Measurements from ENCODE around the gene NKX6-2.
"Not testable (repeated sequence)": the region's sequence is repeated elsewhere in the genome, so short reads cannot be mapped to it uniquely, and the experiment has no call there.

NKX6-2 gene

DNA sequence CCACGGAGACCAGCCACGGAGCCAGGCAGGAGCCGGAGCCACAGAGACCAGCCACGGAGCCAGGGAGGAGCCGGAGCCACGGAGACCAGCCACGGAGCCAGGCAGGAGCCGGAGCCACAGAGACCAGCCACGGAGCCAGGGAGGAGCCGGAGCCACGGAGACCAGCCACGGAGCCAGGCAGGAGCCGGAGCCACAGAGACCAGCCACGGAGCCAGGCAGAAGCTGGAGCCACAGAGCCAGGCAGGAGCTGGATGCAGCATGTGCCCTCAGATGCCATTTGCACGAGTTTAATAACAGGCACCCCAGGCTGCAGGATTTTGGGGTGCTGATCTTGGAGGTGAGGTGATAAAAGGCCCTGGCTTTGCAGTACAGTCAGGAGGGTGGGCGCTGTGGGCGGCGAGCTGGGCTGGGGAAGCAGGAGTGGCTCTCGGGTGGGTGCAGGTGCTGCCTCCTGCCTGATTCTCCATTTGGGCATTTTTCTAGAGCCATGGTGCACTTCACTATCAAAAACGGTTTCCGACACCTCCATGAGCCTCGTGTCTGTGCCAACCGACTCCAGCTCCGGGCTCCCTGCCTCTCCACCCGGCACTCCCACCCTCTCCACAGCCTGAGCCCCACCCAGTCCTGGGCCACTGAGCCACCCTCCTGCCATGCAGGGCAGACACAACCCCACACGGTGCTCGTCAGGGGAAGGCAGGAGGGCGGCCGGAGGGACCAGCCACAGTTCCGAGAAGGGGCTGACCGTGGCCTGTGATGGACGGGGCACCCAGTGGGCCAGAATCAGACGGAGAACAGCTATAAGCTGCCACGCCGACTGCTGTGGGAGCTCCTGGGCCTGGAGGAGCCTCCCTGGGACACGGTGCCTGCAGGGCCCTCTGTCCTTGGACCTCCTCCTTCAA lies 40.8 kb upstream of the NKX6-2 start:
- no peak overlapping the region for H3K27ac ChIP-seq (ENCODE audit: extremely low read depth, low read depth, low read length)

DNA sequence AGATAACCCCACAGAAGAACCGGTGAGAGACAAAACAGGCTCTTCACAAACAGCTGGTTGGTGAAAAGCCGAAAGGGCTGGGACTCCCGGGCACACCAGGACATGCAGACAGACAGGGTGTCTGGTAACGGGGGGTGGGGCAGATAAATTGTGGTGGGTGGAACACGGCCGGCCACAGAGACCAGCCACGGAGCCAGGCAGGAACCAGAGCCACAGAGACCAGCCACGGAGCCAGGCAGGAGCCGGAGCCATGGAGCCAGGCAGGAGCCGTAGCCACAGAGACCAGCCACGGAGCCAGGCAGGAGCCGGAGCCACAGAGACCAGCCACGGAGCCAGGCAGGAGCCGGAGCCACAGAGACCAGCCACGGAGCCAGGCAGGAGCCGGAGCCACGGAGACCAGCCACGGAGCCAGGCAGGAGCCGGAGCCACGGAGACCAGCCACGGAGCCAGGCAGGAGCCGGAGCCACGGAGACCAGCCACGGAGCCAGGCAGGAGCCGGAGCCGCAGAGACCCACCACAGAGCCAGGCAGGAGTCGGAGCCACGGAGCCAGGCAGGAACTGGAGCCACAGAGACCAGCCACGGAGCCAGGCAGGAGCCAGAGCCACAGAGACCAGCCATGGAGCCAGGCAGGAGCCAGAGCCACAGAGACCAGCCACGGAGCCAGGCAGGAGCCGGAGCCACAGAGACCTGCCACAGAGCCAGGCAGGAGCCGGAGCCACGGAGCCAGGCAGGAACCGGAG lies 40.0 kb upstream of the NKX6-2 start:
- H3K27ac ChIP-seq (ENCODE audit: extremely low read depth, low read depth, low read length); H3K4me3 ChIP-seq (ENCODE audit: low read depth, low read length); CTCF ChIA-PET; POLR2A ChIA-PET; H3K36me3 ChIP-seq (ENCODE audit: control insufficient read depth in 2 of 2, insufficient read depth in 1 of 2, low read length in 2 of 2); H3K4me1 ChIP-seq (ENCODE audit: control insufficient read depth, insufficient read depth, low read length); H3K9me3 ChIP-seq (ENCODE audit: control insufficient read depth, insufficient read depth, low read depth, low read length): not testable (repeated sequence)

More for the DNA sequence above, 40.8 kb upstream of the NKX6-2 start:
- no peaks in the 10 kb centered on the region; the same call in 1 of the 2 replicates for H3K9me3 ChIP-seq (ENCODE audit: control insufficient read depth, insufficient read depth, low read depth, low read length)
- TF ChIP-seq ZNF19 (tag by site-specific recombination; IDR thresholded peaks at IDR 0.05; ENCODE audit: low read depth) (no peak), ZNF391 (tag by site-specific recombination; IDR thresholded peaks at IDR 0.05; ENCODE audit: borderline replicate concordance, low read depth) (no peak), ZNF701 (tag by site-specific recombination; IDR thresholded peaks at IDR 0.05) (no peak), BCL11A (tag by site-specific recombination; IDR thresholded peaks at IDR 0.05; ENCODE audit: low read depth) (no peak), ZNF132 (tag by site-specific recombination; IDR thresholded peaks at IDR 0.05; ENCODE audit: borderline replicate concordance) (no peak), ZBTB8A (tag by site-specific recombination; IDR thresholded peaks at IDR 0.05) (no peak), ZNF394 (tag by site-specific recombination; IDR thresholded peaks at IDR 0.05; ENCODE audit: borderline replicate concordance) (no peak), ZNF140 (tag by site-specific recombination; IDR thresholded peaks at IDR 0.05) (no peak), ZSCAN30 (tag by site-specific recombination; IDR thresholded peaks at IDR 0.05) (no peak), SP2 (tag by site-specific recombination; IDR thresholded peaks at IDR 0.05) (no peak), ZNF707 (tag by site-specific recombination; IDR thresholded peaks at IDR 0.05) (no peak), ZNF274 (IDR thresholded peaks at IDR 0.05; ENCODE audit: low read length) (no peak), ZNF274 (tag by site-specific recombination; IDR thresholded peaks at IDR 0.05; ENCODE audit: borderline replicate concordance) (no peak), ZNF239 (tag by site-specific recombination; IDR thresholded peaks at IDR 0.05) (no peak), KLF16 (tag by site-specific recombination; IDR thresholded peaks at IDR 0.05) (no peak)
- TF ChIP-seq, protein P1, sequence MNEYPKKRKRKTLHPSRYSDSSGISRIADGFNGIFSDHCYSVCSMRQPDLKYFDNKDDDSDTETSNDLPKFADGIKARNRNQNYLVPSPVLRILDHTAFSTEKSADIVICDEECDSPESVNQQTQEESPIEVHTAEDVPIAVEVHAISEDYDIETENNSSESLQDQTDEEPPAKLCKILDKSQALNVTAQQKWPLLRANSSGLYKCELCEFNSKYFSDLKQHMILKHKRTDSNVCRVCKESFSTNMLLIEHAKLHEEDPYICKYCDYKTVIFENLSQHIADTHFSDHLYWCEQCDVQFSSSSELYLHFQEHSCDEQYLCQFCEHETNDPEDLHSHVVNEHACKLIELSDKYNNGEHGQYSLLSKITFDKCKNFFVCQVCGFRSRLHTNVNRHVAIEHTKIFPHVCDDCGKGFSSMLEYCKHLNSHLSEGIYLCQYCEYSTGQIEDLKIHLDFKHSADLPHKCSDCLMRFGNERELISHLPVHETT (tag by site-specific recombination; IDR thresholded peaks at IDR 0.05), result no peak
- TF ChIP-seq, protein P2, sequence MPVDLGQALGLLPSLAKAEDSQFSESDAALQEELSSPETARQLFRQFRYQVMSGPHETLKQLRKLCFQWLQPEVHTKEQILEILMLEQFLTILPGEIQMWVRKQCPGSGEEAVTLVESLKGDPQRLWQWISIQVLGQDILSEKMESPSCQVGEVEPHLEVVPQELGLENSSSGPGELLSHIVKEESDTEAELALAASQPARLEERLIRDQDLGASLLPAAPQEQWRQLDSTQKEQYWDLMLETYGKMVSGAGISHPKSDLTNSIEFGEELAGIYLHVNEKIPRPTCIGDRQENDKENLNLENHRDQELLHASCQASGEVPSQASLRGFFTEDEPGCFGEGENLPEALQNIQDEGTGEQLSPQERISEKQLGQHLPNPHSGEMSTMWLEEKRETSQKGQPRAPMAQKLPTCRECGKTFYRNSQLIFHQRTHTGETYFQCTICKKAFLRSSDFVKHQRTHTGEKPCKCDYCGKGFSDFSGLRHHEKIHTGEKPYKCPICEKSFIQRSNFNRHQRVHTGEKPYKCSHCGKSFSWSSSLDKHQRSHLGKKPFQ (tag by site-specific recombination; IDR thresholded peaks at IDR 0.05), result no peak
- TF ChIP-seq, protein P3, sequence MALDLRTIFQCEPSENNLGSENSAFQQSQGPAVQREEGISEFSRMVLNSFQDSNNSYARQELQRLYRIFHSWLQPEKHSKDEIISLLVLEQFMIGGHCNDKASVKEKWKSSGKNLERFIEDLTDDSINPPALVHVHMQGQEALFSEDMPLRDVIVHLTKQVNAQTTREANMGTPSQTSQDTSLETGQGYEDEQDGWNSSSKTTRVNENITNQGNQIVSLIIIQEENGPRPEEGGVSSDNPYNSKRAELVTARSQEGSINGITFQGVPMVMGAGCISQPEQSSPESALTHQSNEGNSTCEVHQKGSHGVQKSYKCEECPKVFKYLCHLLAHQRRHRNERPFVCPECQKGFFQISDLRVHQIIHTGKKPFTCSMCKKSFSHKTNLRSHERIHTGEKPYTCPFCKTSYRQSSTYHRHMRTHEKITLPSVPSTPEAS (tag by site-specific recombination; IDR thresholded peaks at IDR 0.05), result no peak
- TF ChIP-seq, protein P4, sequence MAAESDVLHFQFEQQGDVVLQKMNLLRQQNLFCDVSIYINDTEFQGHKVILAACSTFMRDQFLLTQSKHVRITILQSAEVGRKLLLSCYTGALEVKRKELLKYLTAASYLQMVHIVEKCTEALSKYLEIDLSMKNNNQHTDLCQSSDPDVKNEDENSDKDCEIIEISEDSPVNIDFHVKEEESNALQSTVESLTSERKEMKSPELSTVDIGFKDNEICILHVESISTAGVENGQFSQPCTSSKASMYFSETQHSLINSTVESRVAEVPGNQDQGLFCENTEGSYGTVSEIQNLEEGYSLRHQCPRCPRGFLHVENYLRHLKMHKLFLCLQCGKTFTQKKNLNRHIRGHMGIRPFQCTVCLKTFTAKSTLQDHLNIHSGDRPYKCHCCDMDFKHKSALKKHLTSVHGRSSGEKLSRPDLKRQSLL (tag by site-specific recombination; IDR thresholded peaks at IDR 0.05), result no peak
- TF ChIP-seq, protein P5, sequence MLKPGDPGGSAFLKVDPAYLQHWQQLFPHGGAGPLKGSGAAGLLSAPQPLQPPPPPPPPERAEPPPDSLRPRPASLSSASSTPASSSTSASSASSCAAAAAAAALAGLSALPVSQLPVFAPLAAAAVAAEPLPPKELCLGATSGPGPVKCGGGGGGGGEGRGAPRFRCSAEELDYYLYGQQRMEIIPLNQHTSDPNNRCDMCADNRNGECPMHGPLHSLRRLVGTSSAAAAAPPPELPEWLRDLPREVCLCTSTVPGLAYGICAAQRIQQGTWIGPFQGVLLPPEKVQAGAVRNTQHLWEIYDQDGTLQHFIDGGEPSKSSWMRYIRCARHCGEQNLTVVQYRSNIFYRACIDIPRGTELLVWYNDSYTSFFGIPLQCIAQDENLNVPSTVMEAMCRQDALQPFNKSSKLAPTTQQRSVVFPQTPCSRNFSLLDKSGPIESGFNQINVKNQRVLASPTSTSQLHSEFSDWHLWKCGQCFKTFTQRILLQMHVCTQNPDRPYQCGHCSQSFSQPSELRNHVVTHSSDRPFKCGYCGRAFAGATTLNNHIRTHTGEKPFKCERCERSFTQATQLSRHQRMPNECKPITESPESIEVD (tag by site-specific recombination; IDR thresholded peaks at IDR 0.05), result no peak
- TF ChIP-seq, protein P6, sequence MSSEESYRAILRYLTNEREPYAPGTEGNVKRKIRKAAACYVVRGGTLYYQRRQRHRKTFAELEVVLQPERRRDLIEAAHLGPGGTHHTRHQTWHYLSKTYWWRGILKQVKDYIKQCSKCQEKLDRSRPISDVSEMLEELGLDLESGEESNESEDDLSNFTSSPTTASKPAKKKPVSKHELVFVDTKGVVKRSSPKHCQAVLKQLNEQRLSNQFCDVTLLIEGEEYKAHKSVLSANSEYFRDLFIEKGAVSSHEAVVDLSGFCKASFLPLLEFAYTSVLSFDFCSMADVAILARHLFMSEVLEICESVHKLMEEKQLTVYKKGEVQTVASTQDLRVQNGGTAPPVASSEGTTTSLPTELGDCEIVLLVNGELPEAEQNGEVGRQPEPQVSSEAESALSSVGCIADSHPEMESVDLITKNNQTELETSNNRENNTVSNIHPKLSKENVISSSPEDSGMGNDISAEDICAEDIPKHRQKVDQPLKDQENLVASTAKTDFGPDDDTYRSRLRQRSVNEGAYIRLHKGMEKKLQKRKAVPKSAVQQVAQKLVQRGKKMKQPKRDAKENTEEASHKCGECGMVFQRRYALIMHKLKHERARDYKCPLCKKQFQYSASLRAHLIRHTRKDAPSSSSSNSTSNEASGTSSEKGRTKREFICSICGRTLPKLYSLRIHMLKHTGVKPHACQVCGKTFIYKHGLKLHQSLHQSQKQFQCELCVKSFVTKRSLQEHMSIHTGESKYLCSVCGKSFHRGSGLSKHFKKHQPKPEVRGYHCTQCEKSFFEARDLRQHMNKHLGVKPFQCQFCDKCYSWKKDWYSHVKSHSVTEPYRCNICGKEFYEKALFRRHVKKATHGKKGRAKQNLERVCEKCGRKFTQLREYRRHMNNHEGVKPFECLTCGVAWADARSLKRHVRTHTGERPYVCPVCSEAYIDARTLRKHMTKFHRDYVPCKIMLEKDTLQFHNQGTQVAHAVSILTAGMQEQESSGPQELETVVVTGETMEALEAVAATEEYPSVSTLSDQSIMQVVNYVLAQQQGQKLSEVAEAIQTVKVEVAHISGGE (tag by site-specific recombination; conservative IDR thresholded peaks at IDR 0.05; ENCODE audit: low read depth), result no peak
- POLR2A ChIA-PET, result no interaction called here
- CTCF ChIA-PET, result no interaction called here
- H3K36me3 ChIP-seq (ENCODE audit: control insufficient read depth in 2 of 2, insufficient read depth in 1 of 2, low read length in 2 of 2), result no peaks in the 10 kb centered on the region
- H3K4me1 ChIP-seq (ENCODE audit: control insufficient read depth, insufficient read depth, low read length), result no peaks in the 10 kb centered on the region
- H3K4me3 ChIP-seq (ENCODE audit: low read depth, low read length), result no peak overlapping the region

Measured in HEK293 (cell line).